ENCODE results near the gene SYNJ2. TPM values are rescaled to one million over a fixed set of nuclear protein-coding genes. Genes with fewer than 3 reads are reported as not detected.

The SYNJ2 gene
- total RNA-seq, 1 donor from 2014 or later: 31.8 TPM

GRCh38 chr6:158069800-158070195, 88.1 kb downstream of the SYNJ2 start:
- Histone ChIP-seq H2AFZ (ENCODE audit: low read depth, low read length) (no peak overlapping the region), H3K9ac (ENCODE audit: low read length) (peak overlapping the region; percentile 80)
- peak overlapping the region; percentile 34 for H3K27ac Mint-ChIP-seq (ENCODE audit: unreplicated experiment)

GRCh38 chr6:158070513-158070912, 88.8 kb downstream of the SYNJ2 start:
- Histone ChIP-seq H3K4me1 (ENCODE audit: insufficient read depth, low read length) (peaks cover 38% of the 10 kb centered on the region), H3K79me2 (ENCODE audit: insufficient read depth, low read length) (peaks cover 29% of the 10 kb centered on the region), H3K4me3 (ENCODE audit: insufficient read depth, low read depth, low read length) (no peak overlapping the region), H3K9ac (ENCODE audit: low read length) (peak overlapping the region; percentile 80), H3K4me2 (ENCODE audit: low read length) (peak overlapping the region; percentile 70), H3K36me3 (ENCODE audit: insufficient read depth, low read length) (peaks cover 62% of the 10 kb centered on the region), H4K20me1 (ENCODE audit: insufficient read depth, low read length) (no peaks in the 10 kb centered on the region), H3K27me3 (ENCODE audit: insufficient read depth, low read length) (no peaks in the 10 kb centered on the region), H3K9me3 (ENCODE audit: insufficient read depth, low read depth, low read length) (no peaks in the 10 kb centered on the region), H2AFZ (ENCODE audit: low read depth, low read length) (no peak overlapping the region), H3K27ac (ENCODE audit: low read depth, low read length) (peak overlapping the region; percentile 97)
- Mint-ChIP-seq H3K4me1 (ENCODE audit: low read depth, unreplicated experiment) (peaks cover 23% of the 10 kb centered on the region), H3K27ac (ENCODE audit: unreplicated experiment) (no peak overlapping the region), H3K4me3 (ENCODE audit: unreplicated experiment) (no peak overlapping the region), H3K36me3 (ENCODE audit: low read depth, unreplicated experiment) (peaks cover 28% of the 10 kb centered on the region), H3K27me3 (ENCODE audit: low read depth, unreplicated experiment) (no peaks in the 10 kb centered on the region), H3K9me3 (ENCODE audit: unreplicated experiment) (no peaks in the 10 kb centered on the region)
- TF ChIP-seq CTCF (IDR thresholded peaks at IDR 0.05; ENCODE audit: insufficient read depth, low read depth, low read length) (no peak), EZH2 (IDR thresholded peaks at IDR 0.05; ENCODE audit: insufficient read depth, low read length) (no peak)
- FAIRE-seq (no peak), DNase-seq (ENCODE audit: low read depth) (no peak)

More at GRCh38 chr6:158069800-158070195, 88.1 kb downstream of the SYNJ2 start:
- Histone ChIP-seq H3K27ac (ENCODE audit: low read depth, low read length) (peak overlapping the region; percentile 97), H4K20me1 (ENCODE audit: insufficient read depth, low read length) (no peaks in the 10 kb centered on the region), H3K9me3 (ENCODE audit: insufficient read depth, low read depth, low read length) (no peaks in the 10 kb centered on the region), H3K4me3 (ENCODE audit: insufficient read depth, low read depth, low read length) (peak overlapping the region; percentile 18), H3K36me3 (ENCODE audit: insufficient read depth, low read length) (peaks cover 65% of the 10 kb centered on the region), H3K4me1 (ENCODE audit: insufficient read depth, low read length) (peaks cover 38% of the 10 kb centered on the region), H3K27me3 (ENCODE audit: insufficient read depth, low read length) (no peaks in the 10 kb centered on the region), H3K79me2 (ENCODE audit: insufficient read depth, low read length) (peaks cover 29% of the 10 kb centered on the region), H3K4me2 (ENCODE audit: low read length) (peak overlapping the region; percentile 70)
- no peak for TF ChIP-seq EZH2 (IDR thresholded peaks at IDR 0.05; ENCODE audit: insufficient read depth, low read length)
- no peak for TF ChIP-seq CTCF (IDR thresholded peaks at IDR 0.05; ENCODE audit: insufficient read depth, low read depth, low read length)
- H3K27me3 Mint-ChIP-seq (ENCODE audit: low read depth, unreplicated experiment): no peaks in the 10 kb centered on the region
- no peaks in the 10 kb centered on the region for H3K9me3 Mint-ChIP-seq (ENCODE audit: unreplicated experiment)
- no peak overlapping the region for H3K4me3 Mint-ChIP-seq (ENCODE audit: unreplicated experiment)
- H3K36me3 Mint-ChIP-seq (ENCODE audit: low read depth, unreplicated experiment): peaks cover 28% of the 10 kb centered on the region
- peaks cover 23% of the 10 kb centered on the region for H3K4me1 Mint-ChIP-seq (ENCODE audit: low read depth, unreplicated experiment)
- DNase-seq (ENCODE audit: low read depth) (peak; percentile 82), FAIRE-seq (peak; percentile 80)

All from astrocyte (in vitro differentiated cells and primary cell).